ENCODE results near the gene TTLL10. TPM values are rescaled to one million over a fixed set of nuclear protein-coding genes. Genes with fewer than 3 reads are reported as not detected.

Gene TTLL10
- total RNA-seq, 1 experiment from 2014 or later, result not detected

DNA sequence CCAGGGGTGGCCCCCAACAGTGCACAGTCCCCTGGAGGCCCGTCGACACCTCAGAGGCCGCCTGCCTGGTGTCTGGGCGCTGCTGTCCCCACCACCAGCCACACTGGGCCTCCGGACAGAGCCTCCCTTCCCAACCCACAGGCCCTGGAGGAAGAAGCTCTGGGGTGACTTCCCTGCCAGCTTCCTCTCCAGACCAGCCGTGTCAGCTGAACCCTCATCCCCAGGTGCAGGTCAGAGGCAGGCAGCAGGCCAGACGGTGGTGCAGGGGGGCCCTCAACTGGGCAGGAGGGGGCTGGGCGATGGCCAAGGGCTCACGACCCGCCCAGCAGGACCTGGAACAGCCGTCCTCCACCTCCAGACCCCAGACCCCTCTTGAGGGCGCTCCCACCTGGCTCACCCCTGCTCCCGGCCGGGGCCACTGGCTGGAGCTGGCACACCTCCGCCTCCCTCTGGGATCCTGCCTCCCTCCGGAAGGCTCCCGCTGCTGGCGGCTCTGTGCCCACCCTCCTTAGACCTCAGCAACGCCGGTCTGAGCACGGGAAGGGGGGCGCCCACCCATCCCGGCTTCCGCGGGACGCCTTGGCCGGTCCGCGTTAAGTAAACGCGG is 32.2 kb downstream of the TTLL10 start:
- DNase-seq (ENCODE audit: low read depth), result no peak

DNA sequence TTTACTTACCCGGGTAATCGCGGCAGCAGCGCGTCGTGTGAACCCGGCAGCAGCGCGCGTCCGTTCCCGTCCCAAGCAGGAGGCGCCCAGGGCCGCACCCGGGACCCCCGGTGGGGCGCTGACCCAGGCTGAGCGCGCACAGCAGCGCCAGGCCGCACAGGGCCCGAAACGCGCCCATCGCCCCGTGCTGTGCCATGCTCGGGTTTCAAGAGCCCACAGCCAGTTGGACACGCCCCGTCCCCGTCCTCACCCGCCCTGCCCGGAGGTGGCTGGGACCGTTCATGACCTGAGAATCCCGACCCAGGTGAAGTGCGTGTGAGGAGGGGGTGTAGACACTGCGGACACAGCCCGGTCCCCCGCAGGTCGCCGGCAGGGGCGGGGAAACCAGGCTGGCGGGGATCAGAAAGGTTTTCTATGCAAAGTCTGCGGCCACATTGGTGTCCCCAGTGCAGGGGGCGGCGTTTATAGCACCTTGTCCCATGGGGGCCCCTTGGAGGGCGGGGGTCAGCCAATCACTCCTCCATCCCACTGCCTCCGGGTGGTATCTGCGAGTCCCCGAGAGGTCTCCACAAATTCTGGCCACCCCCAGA is 32.8 kb downstream of the TTLL10 start, which contains the start of gene TNFRSF18:
TNFRSF18 (minus strand) TSS at position 217 of the 590 bp plus-strand sequence; CDS start at position 196, 21 bp downstream.
- DNase-seq (ENCODE audit: low read depth), result no peak

DNA sequence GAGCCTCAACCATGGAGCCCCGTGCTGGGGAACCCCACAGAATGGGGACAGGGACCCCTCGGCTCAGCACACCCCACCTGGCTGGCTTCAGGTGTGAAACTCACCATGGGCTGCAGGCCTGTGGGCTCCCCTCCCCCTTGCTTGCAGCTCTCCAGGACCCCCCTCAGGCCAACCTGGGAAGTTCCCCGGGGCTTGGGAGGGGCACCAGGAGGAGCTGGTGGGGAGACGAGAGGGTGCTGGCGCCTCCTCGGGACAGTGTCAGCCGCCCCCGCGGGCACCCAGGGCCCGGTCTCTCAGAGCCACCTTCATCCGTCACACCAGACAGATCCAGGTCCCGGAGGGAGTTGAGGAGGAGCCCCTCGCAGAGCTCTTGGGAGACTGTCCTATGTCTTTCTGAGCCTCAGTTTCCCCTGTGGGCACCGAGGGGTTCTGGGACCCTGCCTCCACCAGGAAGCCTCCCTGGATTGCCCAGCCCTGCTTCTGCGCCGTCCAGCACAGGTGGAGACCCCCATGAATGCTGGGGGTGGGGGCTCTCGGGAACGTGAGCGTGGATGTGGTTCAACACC is 33.4 kb downstream of the TTLL10 start:
- DNase-seq (ENCODE audit: low read depth), result no peak

- DNase-seq (ENCODE audit: low read depth), result no peak
Observed at GRCh38 chr1:1207571-1207892, 33.9 kb downstream of the TTLL10 start.

DNA sequence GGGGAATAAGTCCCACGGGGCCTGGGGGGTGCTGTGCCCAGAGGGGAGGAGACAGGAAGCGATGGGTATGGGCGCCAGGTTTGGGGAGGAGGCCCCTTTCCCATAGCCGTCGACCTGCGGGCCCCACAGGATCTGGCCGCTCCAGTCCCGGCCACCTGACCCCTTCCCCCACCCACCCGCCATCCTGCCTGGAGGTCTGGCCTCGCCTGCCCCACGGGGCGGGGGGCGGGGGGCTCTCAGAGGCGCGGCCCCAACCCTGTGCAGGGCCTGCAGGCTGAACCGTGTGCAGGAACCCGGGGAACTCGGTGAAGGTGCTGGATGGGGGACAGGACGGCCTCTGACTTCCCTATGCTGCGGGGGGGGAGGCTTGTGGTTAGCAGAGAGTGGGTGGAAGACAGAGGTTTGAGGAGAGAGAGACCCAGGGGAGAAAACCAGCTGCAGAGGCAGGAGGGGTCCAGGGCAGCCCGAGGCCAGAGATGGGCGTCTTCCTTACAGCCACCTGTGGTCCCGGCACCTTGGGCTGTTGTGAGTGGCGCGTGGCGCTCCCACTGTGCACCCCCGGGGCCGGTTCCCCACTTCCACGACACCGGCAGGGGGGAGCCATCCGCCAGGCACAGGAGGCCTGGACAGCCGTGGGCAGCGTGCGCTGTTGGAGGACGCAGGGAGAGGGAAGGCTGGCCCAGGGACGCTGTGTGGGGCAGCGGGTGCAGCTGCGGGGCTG is 35.2 kb downstream of the TTLL10 start:
- DNase-seq (ENCODE audit: low read depth), result peak; percentile 45

- no peak for DNase-seq (ENCODE audit: low read depth)
Observed at GRCh38 chr1:1210726-1211540, 37.3 kb downstream of the TTLL10 start.

GRCh38 chr1:1211541-1212441 is 38.1 kb downstream of the TTLL10 start:
- no peak for DNase-seq (ENCODE audit: low read depth)

- DNase-seq (ENCODE audit: low read depth), result peak; percentile 44
Observed at GRCh38 chr1:1212780-1213344, 39.2 kb downstream of the TTLL10 start.

- no peak for DNase-seq (ENCODE audit: low read depth)
Observed at GRCh38 chr1:1213345-1214265, 39.9 kb downstream of the TTLL10 start, which contains the start of gene TNFRSF4. Gene TNFRSF4, minus strand, starts transcription at chr1:1214153. Its CDS starts 26 bp downstream, at chr1:1214127.

GRCh38 chr1:1215080-1215676 is 41.5 kb downstream of the TTLL10 start:
- no peak for DNase-seq (ENCODE audit: low read depth)

GRCh38 chr1:1215881-1216605 is 42.4 kb downstream of the TTLL10 start:
- no peak for DNase-seq (ENCODE audit: low read depth)

DNA sequence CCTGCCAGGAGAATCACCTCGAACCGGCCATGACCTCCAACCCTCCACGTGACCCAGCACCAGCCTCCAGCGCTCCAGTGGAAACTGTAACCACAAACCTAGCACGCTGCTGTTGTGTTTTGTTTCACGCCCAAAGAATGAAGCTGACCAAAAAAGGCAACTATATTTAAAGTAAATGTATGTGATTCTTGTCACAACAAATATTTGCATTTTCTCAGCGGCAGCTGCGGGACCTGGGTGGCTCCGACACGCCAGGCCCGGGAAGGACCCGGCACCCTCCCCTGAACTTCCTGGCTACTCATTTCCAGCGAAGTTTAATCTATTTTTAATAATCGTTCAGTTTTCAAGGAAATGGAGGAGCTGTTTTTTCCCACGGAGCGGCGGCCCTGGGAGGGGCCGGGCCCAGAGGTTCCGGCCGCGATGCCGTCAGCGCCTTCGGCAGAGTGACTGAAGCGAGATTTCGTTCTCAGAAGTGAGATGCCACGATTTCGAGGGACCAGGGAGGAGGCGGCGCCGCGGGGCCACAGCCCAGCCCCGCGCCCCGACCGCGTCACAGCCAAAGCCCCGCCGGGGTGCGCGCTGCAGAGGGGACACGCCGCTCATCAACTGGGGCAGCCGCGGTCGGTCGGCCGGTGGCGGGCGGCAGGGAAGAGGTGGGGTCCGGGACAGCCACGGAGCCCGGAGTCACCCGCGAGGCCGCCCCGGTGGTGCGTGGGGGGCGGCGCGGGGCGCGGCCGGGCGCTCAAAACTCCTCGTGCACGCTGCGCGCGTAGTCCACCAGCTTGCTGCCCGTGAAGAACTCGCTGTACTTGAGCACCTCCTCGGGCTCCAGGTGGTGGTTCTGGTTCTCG is 43.3 kb downstream of the TTLL10 start:
- no peak for DNase-seq (ENCODE audit: low read depth)

GRCh38 chr1:1217621-1218523 is 44.2 kb downstream of the TTLL10 start:
- DNase-seq (ENCODE audit: low read depth), result no peak

DNA sequence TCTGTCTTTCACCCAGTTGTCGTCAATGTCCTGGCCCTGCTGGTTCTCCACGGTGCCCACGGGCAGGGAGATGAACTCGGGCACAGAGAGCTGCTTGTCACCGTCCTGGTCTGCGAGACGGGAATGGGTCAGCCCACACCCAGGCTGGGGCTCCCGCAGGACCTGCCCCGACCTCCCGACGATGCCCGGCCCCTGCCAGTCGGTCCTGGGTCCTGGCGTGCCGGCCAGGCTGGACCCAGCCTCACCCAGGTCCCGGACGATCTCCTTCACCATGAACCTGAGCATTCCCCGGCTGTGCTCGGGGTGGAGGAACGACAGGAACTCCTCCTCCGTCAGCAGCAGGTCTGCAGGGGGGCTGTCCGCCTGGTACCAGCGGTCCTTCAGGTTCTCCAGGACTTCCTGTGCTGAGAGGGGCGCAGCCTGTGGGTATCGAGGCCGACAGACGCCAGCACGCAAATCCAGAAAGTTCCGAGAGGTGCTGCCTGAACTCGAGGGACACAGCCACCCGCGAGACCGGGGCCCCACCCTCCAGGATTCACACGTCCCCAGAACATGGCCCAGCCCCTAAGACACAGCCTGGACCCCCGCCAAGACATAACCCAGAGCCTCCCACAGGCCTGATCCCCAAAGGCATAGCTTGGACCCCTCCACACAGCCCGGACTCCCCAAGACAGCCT is 45.0 kb downstream of the TTLL10 start:
- DNase-seq (ENCODE audit: low read depth), result no peak

DNA sequence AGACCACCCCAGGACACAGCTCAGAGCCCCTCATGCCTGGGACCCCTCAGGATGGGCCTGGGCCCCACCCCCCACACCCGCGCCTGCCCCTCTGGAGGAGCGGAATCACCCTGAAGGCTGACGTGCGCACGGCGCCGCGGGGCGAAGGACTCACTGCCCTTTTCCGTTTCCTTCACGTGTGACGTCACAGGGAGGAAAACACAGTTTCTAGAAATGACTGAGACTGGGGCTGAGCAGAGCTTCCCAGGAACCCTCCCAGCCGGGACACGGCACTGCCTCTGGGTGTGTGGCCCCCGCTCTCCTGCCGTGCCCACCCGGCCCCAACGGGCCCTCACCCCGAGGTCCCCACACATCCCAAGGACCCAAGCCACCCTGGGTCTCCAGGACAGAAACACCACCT is 45.7 kb downstream of the TTLL10 start:
- DNase-seq (ENCODE audit: low read depth), result no peak

DNA sequence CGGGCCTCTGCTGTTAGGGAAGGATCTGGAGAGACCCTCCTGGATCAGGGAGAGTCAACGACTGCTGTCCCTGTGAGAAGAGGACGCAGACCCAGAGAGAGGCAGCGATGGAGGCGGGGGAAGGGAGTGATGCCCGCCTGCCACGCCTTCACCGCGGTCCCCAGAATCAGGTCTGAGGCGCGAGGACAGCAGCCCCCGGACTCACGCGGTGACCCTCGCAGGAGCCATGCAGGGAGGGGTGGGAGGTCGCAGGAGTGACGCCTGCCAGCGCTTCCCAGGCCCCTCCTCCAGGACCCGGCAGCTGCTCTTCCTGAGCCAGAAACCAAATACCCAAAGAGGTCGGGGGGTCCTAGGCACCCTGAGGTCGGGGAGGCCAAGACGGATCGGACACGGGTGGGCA is 46.5 kb downstream of the TTLL10 start:
- DNase-seq (ENCODE audit: low read depth), result no peak

All from RPMI7951 (cell line).